A673 (cell line): Measurements from ENCODE around the gene OAS2. TPM values are rescaled to one million over a fixed set of nuclear protein-coding genes. Genes with fewer than 3 reads are reported as not detected.

Experiments used
- BruUV-seq: library from RNA; stranded (reverse); fragments of 400-500 nt; replicated peaks from 2 replicates; lab custom pipeline; 2021; lab: Mats Ljungman, UMichigan
- CTCF ChIA-PET: fragments of 300-600 bp; sonication (Branson Sonifier 250); formaldehyde crosslinking; loops from one replicate; lab custom pipeline; 2022; ENCODE audit warnings: antibody characterized with exemption; lab: Charles Lee
- POLR2A ChIA-PET: fragments of 300-600 bp; sonication (Branson Sonifier 250); formaldehyde crosslinking; loops from one replicate; lab custom pipeline; 2022; ENCODE audit warnings: antibody characterized with exemption; ENCODE audit not compliant: low non-redundant PET; lab: Charles Lee
- DNase-seq: peaks from one replicate; pipeline ENCODE4 v3.0.0-alpha.2; 2015; ENCODE audit warnings: low spot score
- H3K27ac ChIP-seq: fragments of 200-600 bp; sonication (generic); 2 replicates; pipeline ENCODE4 v1.5.1; 2016; ENCODE audit warnings: mixed run types, low read depth, mild to moderate bottlenecking, mixed read lengths, antibody characterized with exemption, low read length; ENCODE audit not compliant: poor library complexity, severe bottlenecking
- H3K27me3 ChIP-seq: fragments of 200-600 bp; sonication (generic); replicated peaks from 2 replicates; pipeline ENCODE4 v1.6.1; 2017; ENCODE audit warnings: mixed run types, low read depth, mild to moderate bottlenecking, mixed read lengths, antibody characterized with exemption, low read length; ENCODE audit not compliant: insufficient read depth, poor library complexity
- H3K36me3 ChIP-seq: fragments of 200-600 bp; sonication (generic); 2 replicates; pipeline ENCODE4 v1.6.1; 2016; ENCODE audit warnings: mixed run types, mild to moderate bottlenecking, mixed read lengths, antibody characterized with exemption, low read length; ENCODE audit not compliant: insufficient read depth, poor library complexity, severe bottlenecking
- H3K4me1 ChIP-seq: fragments of 200-600 bp; sonication (generic); 2 replicates; pipeline ENCODE4 v1.6.1; 2017; ENCODE audit warnings: mixed run types, mild to moderate bottlenecking, mixed read lengths, antibody characterized with exemption, low read length; ENCODE audit not compliant: insufficient read depth, poor library complexity, severe bottlenecking
- H3K4me3 ChIP-seq: fragments of 200-600 bp; sonication (generic); 2 replicates; pipeline ENCODE4 v1.5.1; 2016; ENCODE audit warnings: low read depth, mixed run types, mild to moderate bottlenecking, mixed read lengths, low read length; ENCODE audit not compliant: poor library complexity, severe bottlenecking
- H3K9me3 ChIP-seq: fragments of 200-600 bp; sonication (generic); 2 replicates; pipeline ENCODE4 v1.6.1; 2016; ENCODE audit warnings: mixed run types, low read depth, mild to moderate bottlenecking, mixed read lengths, antibody characterized with exemption, low read length; ENCODE audit not compliant: poor library complexity, severe bottlenecking
- EZH2 ChIP-seq: fragments of 200-600 bp; sonication (generic); IDR thresholded peaks from 2 replicates; pipeline ENCODE4 v1.6.1; 2017; ENCODE audit warnings: borderline replicate concordance, low read depth, mild to moderate bottlenecking, mixed read lengths, antibody characterized with exemption, low read length; ENCODE audit not compliant: poor library complexity, severe bottlenecking
- intact Hi-C: fragments of 100-400 bp; cut with micrococcal nuclease; formaldehyde crosslinking; loops from one replicate; pipeline ENCODE4 v1.10.0; 2022; ENCODE audit not compliant: unreplicated experiment
- total RNA-seq: library from RNA; stranded (reverse); gene quantifications from 2 replicates; pipeline ENCODE4 v1.2.3, GENCODE V29; 2021
- TF ChIP-seq, protein P1 (sequence below): fragments of 300-800, 200-600 bp; sonication (generic); conservative IDR thresholded peaks from 2 replicates; pipeline ENCODE4 v1.5.1; 2017; ENCODE audit warnings: low read depth, mild to moderate bottlenecking, antibody characterized with exemption, low read length, moderate library complexity, mixed read lengths

The OAS2 gene
- total RNA-seq, 1 experiment from 2014 or later: not detected

- CTCF ChIA-PET: no interaction called here
- H3K9me3 ChIP-seq: no peaks in the 10 kb centered on the region
- intact Hi-C loops: no loop called here
- H3K27me3 ChIP-seq: no peaks in the 10 kb centered on the region
- no TSS peak for BruUV-seq
- POLR2A ChIA-PET: no interaction called here
- TF ChIP-seq, protein P1, sequence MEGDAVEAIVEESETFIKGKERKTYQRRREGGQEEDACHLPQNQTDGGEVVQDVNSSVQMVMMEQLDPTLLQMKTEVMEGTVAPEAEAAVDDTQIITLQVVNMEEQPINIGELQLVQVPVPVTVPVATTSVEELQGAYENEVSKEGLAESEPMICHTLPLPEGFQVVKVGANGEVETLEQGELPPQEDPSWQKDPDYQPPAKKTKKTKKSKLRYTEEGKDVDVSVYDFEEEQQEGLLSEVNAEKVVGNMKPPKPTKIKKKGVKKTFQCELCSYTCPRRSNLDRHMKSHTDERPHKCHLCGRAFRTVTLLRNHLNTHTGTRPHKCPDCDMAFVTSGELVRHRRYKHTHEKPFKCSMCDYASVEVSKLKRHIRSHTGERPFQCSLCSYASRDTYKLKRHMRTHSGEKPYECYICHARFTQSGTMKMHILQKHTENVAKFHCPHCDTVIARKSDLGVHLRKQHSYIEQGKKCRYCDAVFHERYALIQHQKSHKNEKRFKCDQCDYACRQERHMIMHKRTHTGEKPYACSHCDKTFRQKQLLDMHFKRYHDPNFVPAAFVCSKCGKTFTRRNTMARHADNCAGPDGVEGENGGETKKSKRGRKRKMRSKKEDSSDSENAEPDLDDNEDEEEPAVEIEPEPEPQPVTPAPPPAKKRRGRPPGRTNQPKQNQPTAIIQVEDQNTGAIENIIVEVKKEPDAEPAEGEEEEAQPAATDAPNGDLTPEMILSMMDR: no peak
- no peak for TF ChIP-seq EZH2
- H3K4me1 ChIP-seq: no peaks in the 10 kb centered on the region
- H3K27ac ChIP-seq: no peak overlapping the region
- no peaks in the 10 kb centered on the region for H3K36me3 ChIP-seq
- no peak for DNase-seq
- no peak overlapping the region for H3K4me3 ChIP-seq
These were observed 4.5 kb upstream of the OAS2 start for GRCh38 chr12:112973818-112974231.

DNA sequence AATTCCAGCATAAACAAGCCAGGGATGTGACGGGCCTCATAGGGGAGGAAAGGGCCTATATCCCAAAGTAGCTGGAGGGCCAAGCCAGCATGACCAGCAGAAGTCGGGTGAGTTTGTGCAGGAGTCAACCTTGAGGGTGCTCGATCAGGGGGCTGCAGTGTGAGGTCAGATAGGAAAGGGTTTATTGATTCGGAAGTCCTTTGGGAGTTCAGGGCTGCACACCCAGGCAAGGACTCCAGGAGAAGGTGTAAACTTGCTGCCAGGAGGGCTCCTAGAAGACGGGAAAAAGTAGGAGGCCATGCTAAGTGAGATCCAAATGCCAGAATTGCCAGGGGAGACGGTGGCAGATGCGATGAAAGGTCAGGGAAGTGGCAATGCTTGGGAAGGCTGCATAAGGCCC is 3.4 kb upstream of the OAS2 start:
- H3K27me3 ChIP-seq: no peaks in the 10 kb centered on the region
- ChIA-PET POLR2A (interaction anchor here (0.5 kb wide), 1 partner anchor 390 kb away, joined by 6 read pairs; no protein-coding TSS in a partner anchor), CTCF (no interaction called here)
- H3K36me3 ChIP-seq: no peaks in the 10 kb centered on the region
- no peak overlapping the region for H3K4me3 ChIP-seq
- TF ChIP-seq, protein P1: no peak
- TF ChIP-seq EZH2: no peak
- no peaks in the 10 kb centered on the region for H3K4me1 ChIP-seq
- no peak overlapping the region for H3K27ac ChIP-seq
- no peaks in the 10 kb centered on the region for H3K9me3 ChIP-seq
- intact Hi-C loops: no loop called here
- no TSS peak for BruUV-seq
- DNase-seq: no peak

DNA sequence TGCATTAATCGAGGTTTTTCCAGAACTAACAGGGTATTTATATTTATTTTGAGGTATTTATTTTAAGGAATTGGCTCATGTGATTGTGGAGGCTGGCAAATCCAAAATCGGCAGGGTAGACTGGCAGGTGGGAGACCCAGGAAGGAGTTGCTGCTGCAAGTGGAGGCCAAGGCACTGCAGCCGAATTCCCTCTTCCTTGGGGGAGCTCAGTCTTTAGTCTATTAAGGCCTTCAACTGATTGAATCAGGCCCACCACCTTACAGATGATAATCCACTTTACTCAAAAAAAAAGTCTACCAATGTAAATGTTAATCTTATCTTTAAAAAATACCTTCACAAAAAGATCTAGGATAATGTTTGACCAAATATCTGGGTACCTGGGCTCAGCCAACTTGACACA is 1.2 kb upstream of the OAS2 start:
- POLR2A ChIA-PET: no interaction called here
- TF ChIP-seq EZH2: no peak
- TF ChIP-seq, protein P1: no peak
- Histone ChIP-seq H3K27ac (no peak overlapping the region), H3K4me3 (no peak overlapping the region), H3K9me3 (no peaks in the 10 kb centered on the region), H3K27me3 (no peaks in the 10 kb centered on the region), H3K4me1 (no peaks in the 10 kb centered on the region), H3K36me3 (no peaks in the 10 kb centered on the region)
- CTCF ChIA-PET: no interaction called here
- no TSS peak for BruUV-seq
- DNase-seq: no peak
- intact Hi-C loops: no loop called here
